DOHH2 (cell line): ENCODE data around the gene PHETA2.

Experiments
- H3F3A ChIP-seq: fragments of 200-600 bp; sonication (generic), shearing (Covaris generic); 2 replicates; pipeline ENCODE4 v1.6.0; 2016; ENCODE audit warnings: antibody characterized with exemption, mild to moderate bottlenecking; ENCODE audit not compliant: control insufficient read depth, insufficient read depth
- H3K27ac ChIP-seq: fragments of 200-600 bp; sonication (generic); 2 replicates; pipeline ENCODE4 v1.5.1; 2014; ENCODE audit warnings: low read depth, mild to moderate bottlenecking, low read length, moderate library complexity
- H3K27me3 ChIP-seq: fragments of 200-600 bp; sonication (generic); 2 replicates; pipeline ENCODE4 v1.6.1; 2014; ENCODE audit warnings: mild to moderate bottlenecking, low read length, mixed read lengths; ENCODE audit not compliant: control insufficient read depth
- H3K36me3 ChIP-seq: fragments of 200-600 bp; sonication (generic); 2 replicates; pipeline ENCODE4 v1.6.1; 2014; ENCODE audit warnings: mild to moderate bottlenecking, low read length, moderate library complexity, mixed read lengths; ENCODE audit not compliant: control insufficient read depth
- H3K4me1 ChIP-seq: fragments of 200-600 bp; sonication (generic); 2 replicates; pipeline ENCODE4 v1.6.1; 2014; ENCODE audit warnings: mild to moderate bottlenecking, low read length, mixed read lengths; ENCODE audit not compliant: control insufficient read depth
- H3K4me2 ChIP-seq: fragments of 200-600 bp; sonication (generic); 2 replicates; pipeline ENCODE4 v1.6.0; 2014; ENCODE audit warnings: mild to moderate bottlenecking, low read length, moderate library complexity
- H3K4me3 ChIP-seq: fragments of 200-600 bp; sonication (generic); 2 replicates; pipeline ENCODE4 v1.5.1; 2014; ENCODE audit warnings: mild to moderate bottlenecking, low read length, mixed read lengths
- H3K79me2 ChIP-seq: fragments of 200-600 bp; sonication (generic); 2 replicates; pipeline ENCODE4 v1.6.1; 2014; ENCODE audit warnings: mild to moderate bottlenecking, low read length, mixed read lengths; ENCODE audit not compliant: control insufficient read depth
- H3K9me2 ChIP-seq: fragments of 200-600 bp; sonication (generic); replicated peaks from 2 replicates; pipeline ENCODE4 v1.6.1; 2014; ENCODE audit warnings: mild to moderate bottlenecking, low read length, mixed read lengths; ENCODE audit not compliant: control insufficient read depth
- H3K9me3 ChIP-seq: fragments of 200-600 bp; sonication (generic); 2 replicates; pipeline ENCODE4 v1.6.1; 2014; ENCODE audit warnings: antibody characterized with exemption, low read length, mixed read lengths; ENCODE audit not compliant: control insufficient read depth, insufficient read depth
- H4K20me1 ChIP-seq: fragments of 200-600 bp; sonication (generic); 2 replicates; pipeline ENCODE4 v1.6.0; 2014; ENCODE audit warnings: low read depth, mild to moderate bottlenecking, antibody characterized with exemption, low read length, moderate library complexity; ENCODE audit not compliant: control insufficient read depth, insufficient read depth
- EZH2phosphoT487 ChIP-seq: fragments of 200-600 bp; sonication (generic); IDR thresholded peaks from 2 replicates; pipeline ENCODE4 v1.6.1; 2017; ENCODE audit warnings: borderline replicate concordance, mild to moderate bottlenecking, antibody characterized with exemption, low read length, moderate library complexity, mixed read lengths
- TF ChIP-seq, protein P1 (sequence below): fragments of 200-600 bp; sonication (generic); IDR thresholded peaks from one replicate; pipeline ENCODE4 v1.5.1; 2014; ENCODE audit warnings: antibody characterized with exemption, mild to moderate bottlenecking, low read depth, low read length; ENCODE audit not compliant: poor library complexity, severe bottlenecking

The PHETA2 gene

DNA sequence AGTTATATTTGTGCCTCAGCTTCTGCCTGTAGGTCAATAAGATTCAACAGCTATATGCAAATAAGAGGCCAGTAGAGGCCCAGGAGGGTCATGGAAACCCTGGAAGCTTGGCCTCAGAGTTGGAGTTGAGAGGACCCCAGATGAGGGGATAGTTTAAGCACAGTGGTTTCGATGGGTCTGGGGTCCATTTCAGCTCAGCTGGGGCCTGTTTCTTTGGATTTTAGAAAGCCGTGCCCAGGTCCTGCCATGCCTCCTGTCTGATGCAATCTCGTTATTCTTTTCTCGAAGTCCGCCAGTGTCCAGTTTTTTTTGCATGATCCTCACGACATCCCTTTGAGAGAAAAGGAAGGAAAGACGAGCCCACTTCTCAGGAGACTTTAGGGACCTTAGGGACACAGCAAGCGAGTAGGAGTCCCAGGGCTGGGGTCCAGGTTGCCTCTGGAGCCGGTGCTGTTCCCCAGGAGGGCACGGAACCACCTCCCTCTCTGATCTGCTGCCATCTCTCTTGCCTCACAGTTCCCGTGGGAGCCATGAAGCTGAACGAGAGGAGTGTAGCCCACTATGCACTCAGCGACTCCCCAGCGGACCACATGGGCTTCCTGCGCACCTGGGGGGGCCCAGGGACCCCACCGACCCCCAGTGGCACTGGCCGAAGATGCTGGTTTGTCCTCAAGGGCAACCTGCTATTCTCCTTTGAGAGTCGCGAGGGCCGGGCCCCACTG, 2.9 kb downstream of the PHETA2 start:
- no peak overlapping the region for H3K4me2 ChIP-seq
- H3K27ac ChIP-seq, result no peak overlapping the region

DNA sequence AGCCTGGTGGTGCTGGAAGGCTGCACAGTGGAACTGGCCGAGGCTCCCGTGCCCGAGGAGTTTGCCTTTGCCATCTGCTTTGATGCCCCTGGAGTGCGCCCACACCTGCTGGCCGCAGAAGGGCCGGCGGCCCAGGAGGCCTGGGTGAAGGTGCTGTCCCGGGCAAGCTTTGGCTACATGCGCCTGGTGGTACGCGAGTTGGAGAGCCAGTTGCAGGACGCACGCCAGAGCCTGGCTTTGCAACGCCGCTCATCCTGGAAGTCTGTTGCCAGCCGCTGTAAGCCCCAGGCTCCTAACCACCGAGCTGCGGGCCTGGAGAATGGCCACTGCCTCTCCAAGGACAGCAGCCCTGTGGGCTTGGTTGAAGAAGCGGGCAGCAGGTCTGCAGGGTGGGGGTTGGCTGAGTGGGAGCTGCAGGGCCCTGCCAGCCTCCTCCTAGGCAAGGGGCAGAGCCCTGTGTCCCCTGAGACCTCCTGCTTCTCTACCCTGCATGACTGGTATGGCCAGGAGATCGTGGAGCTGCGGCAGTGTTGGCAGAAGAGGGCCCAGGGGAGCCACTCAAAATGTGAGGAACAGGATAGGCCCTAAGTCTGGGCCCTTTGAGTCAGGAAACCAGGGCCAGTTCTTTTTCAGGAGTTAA, 3.6 kb downstream of the PHETA2 start:
- Histone ChIP-seq H3K36me3 (peaks cover 16% of the 10 kb centered on the region), H4K20me1 (no peaks in the 10 kb centered on the region), H3K27me3 (no peaks in the 10 kb centered on the region), H3K4me1 (peaks cover 37% of the 10 kb centered on the region), H3F3A (0 out of 2 replicates have a peak, but pooled peaks cover 4% of the 10 kb centered on the region), H3K79me2 (peaks cover 28% of the 10 kb centered on the region), H3K27ac (no peak overlapping the region), H3K9me3 (no peaks in the 10 kb centered on the region), H3K4me2 (no peak overlapping the region), H3K4me3 (no peak overlapping the region), H3K9me2 (no peaks in the 10 kb centered on the region)
- TF ChIP-seq, protein P1, sequence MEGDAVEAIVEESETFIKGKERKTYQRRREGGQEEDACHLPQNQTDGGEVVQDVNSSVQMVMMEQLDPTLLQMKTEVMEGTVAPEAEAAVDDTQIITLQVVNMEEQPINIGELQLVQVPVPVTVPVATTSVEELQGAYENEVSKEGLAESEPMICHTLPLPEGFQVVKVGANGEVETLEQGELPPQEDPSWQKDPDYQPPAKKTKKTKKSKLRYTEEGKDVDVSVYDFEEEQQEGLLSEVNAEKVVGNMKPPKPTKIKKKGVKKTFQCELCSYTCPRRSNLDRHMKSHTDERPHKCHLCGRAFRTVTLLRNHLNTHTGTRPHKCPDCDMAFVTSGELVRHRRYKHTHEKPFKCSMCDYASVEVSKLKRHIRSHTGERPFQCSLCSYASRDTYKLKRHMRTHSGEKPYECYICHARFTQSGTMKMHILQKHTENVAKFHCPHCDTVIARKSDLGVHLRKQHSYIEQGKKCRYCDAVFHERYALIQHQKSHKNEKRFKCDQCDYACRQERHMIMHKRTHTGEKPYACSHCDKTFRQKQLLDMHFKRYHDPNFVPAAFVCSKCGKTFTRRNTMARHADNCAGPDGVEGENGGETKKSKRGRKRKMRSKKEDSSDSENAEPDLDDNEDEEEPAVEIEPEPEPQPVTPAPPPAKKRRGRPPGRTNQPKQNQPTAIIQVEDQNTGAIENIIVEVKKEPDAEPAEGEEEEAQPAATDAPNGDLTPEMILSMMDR, result no peak
- no peak for TF ChIP-seq EZH2phosphoT487

More for the DNA sequence above, 2.9 kb downstream of the PHETA2 start:
- Histone ChIP-seq H4K20me1 (no peaks in the 10 kb centered on the region), H3K79me2 (peaks cover 21% of the 10 kb centered on the region), H3K36me3 (peaks cover 10% of the 10 kb centered on the region), H3K4me1 (peaks cover 37% of the 10 kb centered on the region), H3K27me3 (no peaks in the 10 kb centered on the region), H3K9me2 (no peaks in the 10 kb centered on the region), H3K4me3 (no peak overlapping the region), H3K9me3 (no peaks in the 10 kb centered on the region), H3F3A (0 out of 2 replicates have a peak, but pooled peaks cover 4% of the 10 kb centered on the region)
- TF ChIP-seq EZH2phosphoT487, result no peak
- TF ChIP-seq, protein P1, result no peak

DNA sequence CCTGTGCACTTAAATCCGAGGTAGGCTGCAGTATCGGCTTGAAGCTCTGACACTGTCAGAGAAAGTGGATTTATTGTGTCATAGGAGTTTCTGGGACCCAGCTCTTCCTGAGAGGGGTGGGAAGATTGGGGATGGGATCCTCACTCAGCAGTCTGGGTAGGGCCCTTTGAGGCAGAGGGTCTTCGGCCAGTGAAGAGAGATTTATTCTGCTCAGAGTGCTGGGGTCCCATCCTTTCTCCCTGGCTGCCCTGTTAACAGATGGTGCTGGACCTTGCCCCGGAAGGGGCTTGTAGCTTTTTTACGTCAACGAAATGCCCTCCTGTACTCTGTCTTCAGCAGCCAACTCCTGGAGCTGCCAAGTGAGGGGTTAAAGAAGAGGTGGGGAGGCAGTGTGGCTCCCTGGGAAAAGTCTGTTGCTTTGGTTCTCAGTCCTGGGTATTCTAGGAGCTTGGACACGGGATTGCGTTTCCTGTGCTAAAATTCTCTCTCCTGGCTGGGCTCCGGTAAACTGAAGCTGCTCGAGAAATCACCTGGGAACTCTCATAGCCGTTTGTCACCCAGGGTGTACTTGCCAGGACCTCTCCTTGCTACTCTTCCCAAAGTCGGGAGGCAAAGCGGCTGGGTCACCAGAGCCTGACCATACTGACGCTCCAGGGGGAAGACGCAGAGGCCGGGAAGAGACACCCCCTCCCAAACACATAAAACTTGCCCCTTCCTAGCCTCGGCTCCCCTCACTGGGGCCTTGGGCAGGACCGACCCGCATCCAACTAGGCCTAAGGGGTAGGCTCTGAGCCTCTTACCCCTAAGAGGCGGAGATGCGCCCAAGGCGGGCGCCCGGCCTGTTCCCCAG, 4.6 kb downstream of the PHETA2 start:
- peaks cover 39% of the 10 kb centered on the region for H3K79me2 ChIP-seq
- no peaks in the 10 kb centered on the region for H4K20me1 ChIP-seq
- peak overlapping the region; percentile 95 for H3K4me3 ChIP-seq
- no peaks in the 10 kb centered on the region for H3K27me3 ChIP-seq
- peaks cover 27% of the 10 kb centered on the region for H3K36me3 ChIP-seq
- no peaks in the 10 kb centered on the region for H3K9me2 ChIP-seq
- 0 out of 2 replicates have a peak, but pooled peaks cover 6% of the 10 kb centered on the region for H3F3A ChIP-seq
- TF ChIP-seq, protein P1, result no peak
- no peak for TF ChIP-seq EZH2phosphoT487
- H3K4me2 ChIP-seq, result peak overlapping the region; percentile 90
- peaks cover 35% of the 10 kb centered on the region for H3K4me1 ChIP-seq
- H3K9me3 ChIP-seq, result no peaks in the 10 kb centered on the region
- peak overlapping the region; percentile 73 for H3K27ac ChIP-seq
